ACC112 (cell line): ENCODE measurements around the gene LSS.
A peak's percentile ranks its signal among the peaks of the same experiment; 100 is the strongest.

Source experiments
- H2AFZ ChIP-seq: fragments of 200-600 bp; sonication (generic); one replicate; pipeline ENCODE4 v1.6.0; 2017; ENCODE audit warnings: antibody characterized with exemption, low read length; ENCODE audit not compliant: unreplicated experiment
- H3K27ac ChIP-seq: fragments of 200-600 bp; sonication (generic); 2 replicates; pipeline ENCODE4 v1.5.1; 2014; ENCODE audit warnings: low read depth, mild to moderate bottlenecking, antibody characterized with exemption, low read length, moderate library complexity
- H3K27me3 ChIP-seq: fragments of 200-600 bp; sonication (generic); 2 replicates; pipeline ENCODE4 v1.6.1; 2014; ENCODE audit warnings: mild to moderate bottlenecking, antibody characterized with exemption, low read length, moderate library complexity, mixed read lengths; ENCODE audit not compliant: insufficient read depth
- H3K36me3 ChIP-seq: fragments of 200-600 bp; sonication (generic); 2 replicates; pipeline ENCODE4 v1.6.1; 2016; ENCODE audit warnings: mild to moderate bottlenecking, antibody characterized with exemption, low read length, moderate library complexity, mixed read lengths; ENCODE audit not compliant: insufficient read depth
- H3K4me1 ChIP-seq: fragments of 200-600 bp; sonication (generic); one replicate; pipeline ENCODE4 v1.6.1; 2016; ENCODE audit warnings: low read length, mixed read lengths; ENCODE audit not compliant: insufficient read depth, unreplicated experiment, control insufficient read depth
- H3K4me3 ChIP-seq: fragments of 200-600 bp; sonication (generic); 2 replicates; pipeline ENCODE4 v1.5.1; 2014; ENCODE audit warnings: mild to moderate bottlenecking, low read depth, low read length
- H3K79me2 ChIP-seq: fragments of 200-600 bp; sonication (generic); one replicate; pipeline ENCODE4 v1.6.0; 2016; ENCODE audit warnings: low read length; ENCODE audit not compliant: control insufficient read depth, unreplicated experiment, insufficient read depth

The LSS gene

GRCh38 chr21:46228345-46229051 is at the start of gene LSS:
Gene LSS, minus strand, starts transcription at chr21:46228774. Its CDS starts 29 bp downstream, at chr21:46228745.
- H2AFZ ChIP-seq, result peak within 1 kb of the TSS; percentile 95
- peaks cover 9% of the 10 kb centered on the region; the same call in 1 of the 2 replicates for H3K36me3 ChIP-seq
- H3K4me1 ChIP-seq, result peaks cover 24% of the 10 kb centered on the region

GRCh38 chr21:46274797-46275390 is 46.3 kb upstream of the LSS start:
- Histone ChIP-seq H3K79me2 (peaks cover 5% of the 10 kb centered on the region), H3K4me3 (no peak overlapping the region), H2AFZ (no peak overlapping the region), H3K27ac (no peak overlapping the region), H3K27me3 (no peaks in the 10 kb centered on the region), H3K4me1 (no peaks in the 10 kb centered on the region), H3K36me3 (peaks cover 24% of the 10 kb centered on the region)

More at GRCh38 chr21:46228345-46229051, at the start of gene LSS:
- no peaks in the 10 kb centered on the region for H3K27me3 ChIP-seq
- peak within 1 kb of the TSS; percentile 94 for H3K4me3 ChIP-seq
- H3K79me2 ChIP-seq, result peaks cover 31% of the 10 kb centered on the region
- peak within 1 kb of the TSS; percentile 89; the same call in 1 of the 2 replicates for H3K27ac ChIP-seq

GRCh38 chr21:46273341-46273740 is 44.8 kb upstream of the LSS start:
- no peak overlapping the region for H2AFZ ChIP-seq
- H3K4me3 ChIP-seq, result no peak overlapping the region
- H3K79me2 ChIP-seq, result no peaks in the 10 kb centered on the region
- no peaks in the 10 kb centered on the region for H3K27me3 ChIP-seq
- H3K36me3 ChIP-seq, result peaks cover 18% of the 10 kb centered on the region
- H3K4me1 ChIP-seq, result no peaks in the 10 kb centered on the region
- no peak overlapping the region for H3K27ac ChIP-seq

GRCh38 chr21:46269466-46269865 is 40.9 kb upstream of the LSS start:
- no peak overlapping the region for H3K27ac ChIP-seq
- H3K27me3 ChIP-seq, result no peaks in the 10 kb centered on the region
- H3K4me1 ChIP-seq, result no peaks in the 10 kb centered on the region
- no peak overlapping the region for H3K4me3 ChIP-seq
- no peak overlapping the region for H2AFZ ChIP-seq
- H3K79me2 ChIP-seq, result no peaks in the 10 kb centered on the region
- H3K36me3 ChIP-seq, result peaks cover 19% of the 10 kb centered on the region

- Histone ChIP-seq H3K27ac (no peak overlapping the region), H3K79me2 (no peaks in the 10 kb centered on the region), H3K4me3 (no peak overlapping the region), H3K27me3 (no peaks in the 10 kb centered on the region), H3K36me3 (peaks cover 19% of the 10 kb centered on the region), H3K4me1 (no peaks in the 10 kb centered on the region), H2AFZ (no peak overlapping the region)
These were observed 39.8 kb upstream of the LSS start for GRCh38 chr21:46268371-46268770.

- Histone ChIP-seq H3K4me3 (no peak overlapping the region), H3K36me3 (peaks cover 19% of the 10 kb centered on the region), H3K4me1 (no peaks in the 10 kb centered on the region), H3K27ac (no peak overlapping the region), H3K79me2 (no peaks in the 10 kb centered on the region), H2AFZ (no peak overlapping the region), H3K27me3 (no peaks in the 10 kb centered on the region)
These were observed 38.4 kb upstream of the LSS start for GRCh38 chr21:46266946-46267345.

GRCh38 chr21:46265736-46266525 is 37.4 kb upstream of the LSS start:
- peaks cover 17% of the 10 kb centered on the region for H3K36me3 ChIP-seq
- no peaks in the 10 kb centered on the region for H3K79me2 ChIP-seq
- H2AFZ ChIP-seq, result no peak overlapping the region
- H3K27me3 ChIP-seq, result no peaks in the 10 kb centered on the region
- H3K4me3 ChIP-seq, result no peak overlapping the region
- H3K27ac ChIP-seq, result no peak overlapping the region
- H3K4me1 ChIP-seq, result no peaks in the 10 kb centered on the region

- no peaks in the 10 kb centered on the region for H3K79me2 ChIP-seq
- no peak overlapping the region for H2AFZ ChIP-seq
- H3K27ac ChIP-seq, result no peak overlapping the region
- H3K4me3 ChIP-seq, result no peak overlapping the region
- H3K36me3 ChIP-seq, result peaks cover 11% of the 10 kb centered on the region; the same call in 1 of the 2 replicates
- H3K4me1 ChIP-seq, result no peaks in the 10 kb centered on the region
- no peaks in the 10 kb centered on the region for H3K27me3 ChIP-seq
These were observed 36.1 kb upstream of the LSS start for GRCh38 chr21:46264690-46265144.

GRCh38 chr21:46264046-46264689 is 35.6 kb upstream of the LSS start:
- Histone ChIP-seq H3K36me3 (peaks cover 11% of the 10 kb centered on the region; the same call in 1 of the 2 replicates), H3K79me2 (no peaks in the 10 kb centered on the region), H3K27me3 (no peaks in the 10 kb centered on the region), H2AFZ (no peak overlapping the region), H3K27ac (no peak overlapping the region), H3K4me1 (no peaks in the 10 kb centered on the region), H3K4me3 (no peak overlapping the region)

- Histone ChIP-seq H2AFZ (no peak overlapping the region), H3K79me2 (no peaks in the 10 kb centered on the region), H3K27ac (no peak overlapping the region), H3K4me3 (no peak overlapping the region), H3K36me3 (peaks cover 23% of the 10 kb centered on the region; the same call in 1 of the 2 replicates), H3K27me3 (no peaks in the 10 kb centered on the region), H3K4me1 (no peaks in the 10 kb centered on the region)
These were observed 28.0 kb upstream of the LSS start for GRCh38 chr21:46256501-46256994.
